IPS-NIHi11 (cell line): ENCODE data around the gene CNOT4.

Experiments
- DNase-seq: peaks from one replicate; pipeline ENCODE4 v3.0.0; 2012; ENCODE audit warnings: mixed read lengths, low spot score

Gene CNOT4

DNA sequence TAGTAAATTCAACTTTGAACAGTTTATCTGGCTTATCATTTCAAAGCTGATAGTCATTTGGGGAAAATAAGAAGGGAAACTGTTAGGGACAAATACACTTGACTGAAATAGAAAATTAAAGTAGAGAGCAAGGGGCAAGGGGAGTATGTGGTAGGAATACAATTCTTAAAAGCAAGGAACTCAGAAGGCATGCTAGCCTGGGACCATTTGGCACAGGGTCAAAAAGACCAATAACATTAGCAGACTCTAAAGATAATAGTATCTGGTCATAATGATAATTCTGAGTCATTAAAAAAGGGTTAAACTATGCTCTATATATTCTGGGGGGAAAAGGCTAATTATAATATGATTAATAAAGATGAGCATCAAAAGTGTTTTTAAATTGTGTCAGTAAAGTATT lies 112.2 kb downstream of the CNOT4 start:
- DNase-seq = no peak

DNA sequence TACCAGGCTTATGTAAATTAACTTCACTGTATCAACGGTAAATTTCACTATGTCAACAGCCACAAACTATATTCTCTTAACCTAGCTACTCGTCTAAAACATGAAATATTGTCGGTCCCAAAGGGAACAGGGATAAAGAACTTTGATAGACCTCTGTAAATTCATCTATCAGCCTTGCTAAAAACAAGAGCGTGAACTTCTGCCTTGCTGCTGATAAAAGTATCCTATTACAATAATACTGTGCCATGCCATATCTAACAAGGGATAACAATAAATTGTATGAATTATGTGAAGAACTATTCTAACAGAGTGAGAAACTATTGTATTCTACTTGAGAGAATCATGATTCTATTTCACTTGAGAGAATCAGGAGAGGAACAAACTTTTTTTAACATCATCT lies 117.2 kb downstream of the CNOT4 start:
- no peak for DNase-seq

DNA sequence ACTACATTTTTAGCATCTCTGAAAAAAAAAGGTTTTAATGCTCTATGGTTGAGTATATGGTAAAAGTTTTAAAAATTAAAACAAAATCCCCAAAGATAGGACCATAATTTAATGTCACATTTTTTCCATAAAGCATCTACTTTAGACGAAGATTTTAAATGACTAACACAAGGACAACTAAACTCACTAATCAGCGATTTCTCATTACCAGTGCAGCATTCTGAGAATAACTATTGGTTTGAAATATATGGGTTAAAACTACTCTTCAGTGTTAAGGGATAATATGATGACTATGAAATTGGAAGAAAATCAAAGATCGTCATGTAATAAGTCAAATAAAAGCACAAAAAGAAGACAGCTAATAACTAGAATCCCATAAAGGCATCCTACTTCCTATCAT lies 118.4 kb downstream of the CNOT4 start:
- no peak for DNase-seq

DNA sequence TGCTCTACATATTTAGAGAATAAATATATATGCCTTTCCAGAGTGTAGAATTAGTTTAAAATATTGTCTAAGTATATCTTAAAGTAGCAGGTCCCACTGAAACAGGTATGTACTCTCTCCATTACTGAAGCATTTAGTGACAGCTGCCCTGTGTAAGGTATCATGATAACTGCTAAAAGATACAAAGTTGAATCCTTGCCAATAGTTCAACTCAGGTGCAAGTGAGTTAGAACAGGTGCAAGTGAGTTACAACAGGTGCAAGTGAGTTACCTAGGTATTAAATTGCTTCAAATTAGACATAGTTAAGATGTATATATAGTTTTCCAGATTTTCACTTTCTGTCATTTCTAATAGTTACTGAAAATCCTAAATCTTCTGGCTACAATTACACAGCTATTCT lies 119.1 kb downstream of the CNOT4 start:
- DNase-seq = no peak

DNA sequence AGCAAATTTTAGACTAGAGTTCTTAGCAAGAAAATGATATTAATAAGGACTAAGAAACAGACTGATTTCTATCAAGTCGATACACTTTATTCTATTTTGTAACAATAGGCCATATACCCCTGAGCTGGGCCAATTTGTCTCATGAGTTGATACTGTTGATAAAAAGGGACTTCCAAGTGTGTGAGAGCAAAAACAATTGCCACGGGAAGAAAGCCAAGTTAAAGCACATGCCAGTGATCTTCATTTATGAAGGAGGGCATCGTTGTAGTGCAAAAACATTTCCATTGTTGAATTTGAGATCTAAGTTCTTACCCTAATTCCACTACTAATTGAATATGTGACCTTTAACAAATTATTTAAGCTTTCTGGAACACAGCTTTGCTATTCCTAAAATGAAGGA lies 119.9 kb downstream of the CNOT4 start:
- no peak for DNase-seq

DNA sequence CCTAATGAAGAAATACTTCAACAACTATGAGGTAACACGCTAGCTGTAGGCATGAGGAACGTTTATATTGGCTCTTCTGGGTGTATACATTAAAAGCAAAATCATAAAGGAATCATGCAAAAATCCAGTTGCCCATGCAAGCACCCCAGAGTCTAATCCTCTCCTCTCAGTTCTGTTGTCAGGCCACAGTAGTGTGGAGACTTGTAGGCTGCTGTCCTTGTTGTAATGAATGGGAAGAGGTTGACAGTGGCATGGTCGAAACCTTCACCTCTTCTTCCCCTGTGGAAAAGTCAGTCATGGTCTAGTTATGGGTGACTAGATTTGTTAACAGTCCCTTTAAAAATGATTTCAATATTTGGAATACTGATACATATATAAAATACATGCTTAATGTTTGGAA lies 121.3 kb downstream of the CNOT4 start:
- DNase-seq = no peak

DNA sequence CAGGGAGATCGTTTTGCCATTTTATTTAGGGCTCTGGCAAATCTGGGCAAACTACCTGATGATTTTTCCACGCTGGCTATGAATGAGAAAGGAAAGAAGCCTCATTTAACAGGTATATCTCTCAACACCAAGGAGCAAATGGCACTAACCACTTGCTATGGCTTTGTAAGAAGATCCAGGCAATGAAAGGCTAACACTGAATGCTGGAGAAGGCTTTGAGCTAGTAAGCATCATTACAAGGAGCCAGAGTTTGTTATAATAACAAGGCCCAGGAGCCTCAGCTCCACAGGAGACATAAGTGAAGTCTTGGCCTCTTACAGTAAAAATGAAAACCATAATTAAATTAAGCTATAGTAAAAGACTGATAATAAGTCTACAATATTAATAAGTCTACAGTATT lies 123.1 kb downstream of the CNOT4 start:
- no peak for DNase-seq

DNA sequence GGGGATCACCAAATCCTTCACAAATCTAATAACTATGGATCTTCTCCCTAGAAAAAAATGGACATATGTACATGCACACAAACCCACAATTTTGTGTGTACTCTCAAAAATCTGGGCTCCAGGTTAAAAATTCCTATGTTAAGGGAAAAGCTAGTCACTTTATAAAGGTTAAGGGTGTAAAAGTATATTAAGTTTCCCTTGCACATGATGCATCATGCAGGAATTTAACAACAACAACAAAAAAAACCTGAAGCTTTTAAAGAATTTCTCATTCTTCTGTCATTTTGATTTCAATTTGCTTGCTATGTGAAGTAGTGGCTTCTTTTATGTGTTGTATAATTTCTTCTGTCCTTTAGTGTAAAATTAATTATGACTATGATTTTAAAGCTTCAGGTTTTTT lies 123.7 kb downstream of the CNOT4 start:
- no peak for DNase-seq

DNA sequence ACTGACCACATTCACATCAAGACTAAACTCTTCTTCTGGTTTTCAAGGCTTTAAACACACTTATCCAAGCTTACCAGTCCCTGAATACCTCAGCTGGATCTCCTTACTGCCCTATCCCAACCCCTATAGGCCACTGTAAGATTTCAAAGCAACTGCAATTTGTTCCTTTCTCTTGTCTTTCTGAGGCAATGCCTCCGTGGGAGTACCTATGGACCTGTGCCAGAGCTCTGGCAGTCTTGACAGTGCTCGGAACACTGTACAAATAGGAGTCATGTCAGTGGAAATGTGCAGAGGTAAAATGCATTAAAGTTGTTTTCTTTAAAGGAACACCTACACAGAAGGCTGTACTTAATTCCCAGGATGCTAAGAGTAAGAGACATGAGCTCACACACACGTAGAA lies 124.7 kb downstream of the CNOT4 start:
- no peak for DNase-seq

DNA sequence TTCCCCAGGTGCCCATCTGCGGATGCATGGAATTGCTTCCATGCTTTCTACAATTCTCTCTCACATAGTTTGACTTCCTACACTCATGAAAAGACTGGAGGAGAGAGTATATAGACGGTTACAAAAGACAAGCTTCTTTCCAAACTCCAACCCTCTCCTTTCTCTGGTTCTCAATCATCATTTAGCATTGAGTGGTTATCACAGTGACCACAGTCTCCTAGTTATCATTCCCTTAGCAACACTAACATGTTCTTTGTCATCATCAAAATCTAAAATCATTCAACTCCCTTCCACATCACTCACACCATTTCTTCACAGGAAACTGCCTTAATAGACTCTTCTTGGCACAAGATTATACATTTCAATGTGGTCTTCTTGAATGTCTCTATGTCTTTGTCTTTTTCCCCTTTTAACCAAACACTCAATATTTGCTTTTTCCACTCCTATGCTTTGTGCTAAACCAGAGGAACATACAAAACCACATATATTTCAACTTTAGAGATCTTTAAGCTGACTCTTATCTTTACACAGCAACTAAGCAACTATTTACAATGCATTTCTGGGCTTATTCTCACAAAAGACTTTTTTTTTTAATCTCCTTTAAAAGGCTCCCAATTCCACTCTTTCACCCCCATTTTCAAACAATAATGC lies 126.3 kb downstream of the CNOT4 start:
- no peak for DNase-seq

DNA sequence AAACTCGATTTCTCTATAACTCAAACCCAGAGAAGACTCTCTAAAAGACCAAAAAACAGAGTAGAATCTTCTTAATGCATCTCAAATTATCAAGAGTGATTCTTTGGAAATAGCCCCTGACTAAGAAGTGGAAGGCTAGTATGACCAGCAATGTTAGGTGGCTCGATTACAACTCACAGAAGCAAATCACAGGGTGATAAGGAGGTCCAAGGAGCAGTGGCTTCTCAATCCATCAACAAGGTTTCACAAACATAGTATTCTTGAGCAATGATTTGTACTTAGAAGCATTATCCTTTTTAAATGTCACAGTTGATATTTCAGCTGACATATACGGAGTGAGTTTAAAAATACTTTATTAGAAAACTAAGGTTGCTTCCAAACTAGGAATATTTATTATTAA lies 127.7 kb downstream of the CNOT4 start:
- no peak for DNase-seq

DNA sequence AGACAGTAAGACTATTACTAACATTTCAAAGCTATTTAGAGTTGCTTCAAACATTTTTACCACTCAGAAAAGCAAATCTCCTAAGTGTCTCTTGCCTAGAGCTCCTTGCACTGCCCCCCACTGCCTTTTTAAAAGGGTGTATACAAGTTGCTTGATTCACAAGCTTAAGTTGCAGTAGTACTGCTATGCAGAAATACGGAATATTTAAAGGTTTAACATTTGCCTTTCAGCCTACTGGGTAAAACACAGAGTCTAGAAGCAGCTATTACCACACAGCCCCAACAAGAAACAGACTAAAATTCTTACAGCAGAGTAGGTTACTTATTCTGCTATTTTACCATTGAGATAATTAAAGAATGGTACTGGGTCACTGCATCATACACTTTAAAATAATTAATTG lies 128.5 kb downstream of the CNOT4 start:
- DNase-seq = no peak

DNA sequence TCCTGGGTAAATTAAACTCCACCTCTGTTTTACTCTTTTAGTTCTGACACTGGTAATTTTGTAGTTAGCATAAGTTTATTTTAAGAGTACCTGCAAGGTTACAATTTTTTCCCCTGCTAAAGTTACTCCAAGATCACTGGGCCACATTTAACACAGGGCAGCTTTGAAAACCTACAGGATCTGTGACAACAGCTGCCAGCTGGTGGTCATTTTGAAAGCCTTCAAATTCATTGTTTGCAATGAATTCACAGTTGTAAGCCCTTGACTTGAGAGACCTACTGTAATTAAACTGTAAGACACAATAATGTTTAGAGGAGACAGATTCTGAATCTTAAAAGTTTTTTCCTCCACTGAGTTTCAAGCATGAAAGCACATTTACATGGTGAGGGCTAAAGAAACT lies 129.6 kb downstream of the CNOT4 start:
- DNase-seq = no peak

DNA sequence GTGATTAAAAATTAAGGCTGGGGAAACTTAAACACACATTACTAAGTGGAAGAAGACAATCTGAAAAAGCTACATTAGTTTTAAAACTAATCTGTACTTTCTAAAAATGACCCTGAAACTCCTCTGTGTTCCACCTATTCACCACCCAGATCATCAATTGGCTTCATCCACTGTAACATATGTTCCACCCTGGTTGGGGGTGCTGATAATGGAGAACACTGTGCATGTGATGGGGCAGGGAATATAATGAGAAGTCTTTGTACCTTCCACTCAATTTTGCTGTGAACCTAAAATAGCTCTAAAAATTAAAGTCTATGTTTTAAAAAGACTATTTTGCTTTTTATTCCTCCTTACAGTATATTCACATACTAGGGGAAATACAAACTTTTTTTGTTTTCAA lies 132.7 kb downstream of the CNOT4 start:
- no peak for DNase-seq

DNA sequence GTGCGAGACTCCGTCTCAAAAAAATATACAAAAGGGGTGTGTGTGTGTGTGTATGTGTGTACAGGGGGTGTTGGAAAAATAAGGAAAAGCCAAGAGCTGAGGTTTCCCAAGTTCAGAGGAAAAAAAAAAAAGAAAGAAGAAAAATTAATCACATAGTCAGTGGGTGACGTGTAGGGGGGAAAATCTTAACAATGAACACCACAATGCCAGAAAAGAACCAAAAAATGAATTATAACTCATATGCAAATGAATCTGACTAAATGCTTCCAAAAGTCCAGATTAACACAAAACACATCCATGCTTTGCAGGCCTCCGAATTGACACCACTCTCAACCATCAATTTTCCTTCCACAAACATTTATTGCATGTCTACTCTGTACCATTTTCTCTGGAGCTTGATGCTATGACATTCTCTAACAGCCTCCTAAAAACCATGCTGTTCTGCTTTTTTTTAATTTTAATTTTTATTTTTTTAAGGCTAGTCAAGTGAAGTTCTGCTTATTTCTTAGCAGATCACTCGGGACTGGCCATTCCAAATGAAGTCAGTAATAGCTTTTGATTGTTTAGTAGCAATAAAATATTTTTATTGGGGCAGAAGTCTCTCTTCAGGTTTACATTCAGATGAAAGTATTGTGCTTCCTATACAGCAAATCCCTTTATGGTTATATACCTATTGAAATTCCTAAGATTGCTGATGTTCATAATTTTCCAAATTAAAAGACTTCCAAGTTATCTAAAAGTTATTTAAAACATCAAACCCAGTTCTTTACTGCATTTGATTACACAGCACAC lies 133.8 kb downstream of the CNOT4 start:
- DNase-seq = no peak

DNA sequence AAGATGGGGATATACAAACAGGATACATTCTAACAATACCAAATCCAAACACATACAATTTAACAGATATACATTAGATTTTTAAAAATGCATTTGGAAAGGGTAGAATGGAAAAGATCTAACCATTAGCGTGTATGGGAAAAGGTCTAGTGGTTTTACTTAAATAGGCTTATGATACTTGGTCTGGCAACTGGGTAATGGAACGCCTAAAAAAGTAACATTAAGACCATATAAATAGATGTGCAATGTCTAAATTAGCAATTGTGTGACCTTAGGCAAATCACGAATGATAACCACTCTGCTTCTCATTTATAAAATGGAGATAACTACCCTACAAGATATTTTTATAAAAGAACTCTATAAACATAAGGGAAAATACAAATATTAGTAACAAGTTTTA lies 135.2 kb downstream of the CNOT4 start:
- no peak for DNase-seq

DNA sequence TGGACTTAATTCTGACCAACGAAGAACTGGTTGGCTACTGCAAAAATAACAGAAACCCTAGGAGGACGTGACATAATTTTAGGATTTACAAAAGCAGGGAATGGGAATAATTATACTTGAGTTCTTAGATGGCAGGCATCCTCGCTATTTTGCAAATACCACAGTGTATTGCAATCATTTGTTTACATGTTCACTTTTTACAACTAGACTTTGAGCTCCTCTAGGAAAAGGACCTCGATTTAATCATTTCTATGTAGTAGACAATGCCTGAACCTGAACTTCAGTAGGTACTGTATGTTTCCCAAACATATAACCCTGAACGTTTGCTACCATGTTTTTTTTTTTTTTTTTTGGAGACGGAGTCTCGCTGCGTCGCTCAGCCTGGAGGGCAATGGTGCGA lies 137.7 kb downstream of the CNOT4 start:
- no peak for DNase-seq

DNA sequence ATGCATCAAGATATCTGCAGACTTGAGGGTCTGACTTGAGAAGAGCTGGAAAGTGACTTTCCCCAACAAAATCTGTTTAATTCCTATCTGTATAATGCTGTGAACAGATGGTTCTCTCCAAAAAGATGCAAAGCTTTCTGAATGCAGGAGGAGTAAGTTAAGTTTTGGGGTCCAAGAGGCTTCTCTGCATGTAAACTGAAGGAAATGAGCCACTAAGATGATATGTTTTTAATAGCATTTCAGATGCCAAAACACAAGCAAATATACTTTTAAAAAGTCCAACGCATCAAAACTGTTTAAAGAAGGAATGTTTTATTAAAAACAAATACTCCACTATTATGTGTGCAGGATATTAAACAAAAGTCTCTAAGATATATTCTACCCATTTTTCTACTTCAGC lies 139.2 kb downstream of the CNOT4 start:
- no peak for DNase-seq

DNA sequence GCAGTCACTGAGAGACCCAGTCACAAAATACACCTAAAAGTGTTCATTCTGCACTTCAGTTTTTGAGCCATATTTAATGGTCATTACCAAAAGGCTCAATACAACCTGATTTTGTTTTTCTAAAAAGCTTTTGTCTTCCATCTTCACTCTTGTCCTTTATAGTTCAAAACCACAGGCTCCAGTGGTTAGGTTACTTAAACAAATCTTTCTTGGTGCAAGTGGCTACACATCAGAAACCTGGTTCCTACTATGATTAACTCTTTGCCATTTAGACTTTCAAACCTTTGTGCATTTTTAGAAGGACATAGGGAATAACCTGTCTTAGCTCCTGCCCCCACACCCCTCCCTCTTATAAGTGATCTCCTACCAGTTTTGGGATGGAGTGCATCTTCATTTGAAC lies 140.5 kb downstream of the CNOT4 start:
- no peak for DNase-seq

DNA sequence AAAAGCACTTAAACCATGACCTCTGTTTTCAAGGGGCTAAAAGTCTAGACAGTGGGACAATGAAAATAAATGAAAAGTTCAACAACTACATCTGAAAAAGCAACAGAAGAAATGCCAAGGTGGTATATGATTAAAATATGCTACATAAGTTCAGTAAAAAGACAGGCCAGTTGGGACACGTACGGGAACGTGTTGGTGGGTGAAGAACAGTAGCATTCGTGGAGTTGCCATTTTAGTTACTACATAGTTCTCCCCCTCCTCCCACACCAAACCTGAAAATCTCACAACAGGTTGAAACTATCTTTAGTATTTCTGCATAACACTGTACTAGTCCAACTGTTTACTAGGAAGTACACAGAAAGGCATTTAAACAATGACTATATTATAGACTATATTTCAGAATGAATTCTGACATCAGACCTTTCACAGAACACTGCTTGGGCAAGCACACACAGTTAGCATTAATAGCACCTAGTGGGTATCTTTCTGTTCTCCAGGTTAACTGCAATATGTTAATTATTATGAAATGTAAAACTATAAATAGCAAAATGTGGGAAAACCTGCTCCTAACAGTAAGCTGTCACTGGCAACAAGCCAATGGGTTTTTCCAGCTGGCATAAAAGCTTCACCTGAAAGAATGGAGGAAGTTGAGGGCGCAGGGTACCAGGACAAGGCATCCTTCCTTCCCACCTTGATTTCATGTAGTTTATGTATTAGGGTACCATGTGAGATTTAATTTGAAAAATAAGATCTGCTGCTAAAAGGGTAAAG lies 141.3 kb downstream of the CNOT4 start:
- no peak for DNase-seq

DNA sequence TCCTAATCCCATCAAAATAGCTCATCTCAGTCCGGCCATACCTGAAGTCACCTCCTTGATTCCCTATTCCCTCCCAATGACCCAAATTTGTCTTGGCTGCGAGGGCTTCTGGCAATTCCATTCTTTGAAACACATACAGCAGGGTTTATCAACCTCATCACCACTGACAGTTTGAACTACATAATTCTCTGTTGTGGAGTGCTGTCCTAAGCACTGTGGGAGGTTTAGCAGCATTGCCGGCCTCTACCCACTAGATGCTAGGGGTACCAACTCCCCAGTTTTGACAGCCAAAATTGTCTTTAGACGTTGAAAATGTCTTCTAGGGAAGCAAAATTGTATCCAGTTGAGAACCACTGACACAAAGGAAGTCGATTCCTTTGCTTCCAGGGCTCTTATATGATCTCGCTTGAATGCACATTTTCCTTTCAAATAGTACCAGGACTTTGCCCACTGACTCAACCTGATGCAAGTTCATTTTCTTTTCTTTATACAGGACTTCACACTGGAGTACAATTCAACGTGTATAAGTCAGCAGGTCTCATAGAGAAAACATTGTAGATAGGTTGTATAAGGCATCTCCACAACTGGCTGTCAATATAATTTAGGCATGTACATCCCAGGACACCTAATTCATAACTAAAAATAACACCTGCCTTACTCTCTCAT lies 142.9 kb downstream of the CNOT4 start:
- no peak for DNase-seq

DNA sequence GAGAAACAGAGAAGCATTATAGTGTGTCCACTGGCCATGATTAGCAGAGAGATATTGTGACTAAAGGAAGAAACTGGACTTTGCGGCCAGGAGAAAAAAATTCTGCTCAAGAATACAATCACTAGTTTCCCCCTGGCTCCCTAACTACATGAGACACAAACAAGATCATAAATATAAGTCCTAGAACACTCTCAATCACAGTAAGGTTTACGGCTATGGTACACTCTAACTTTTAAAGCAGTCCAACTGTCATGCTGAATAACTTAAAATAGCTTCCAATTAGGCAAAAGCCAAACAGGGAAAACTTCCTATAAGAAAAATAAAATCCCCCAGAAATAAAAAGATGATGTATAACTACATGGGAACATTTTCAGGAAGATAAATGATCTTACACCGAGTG lies 144.2 kb downstream of the CNOT4 start:
- DNase-seq = no peak

DNA sequence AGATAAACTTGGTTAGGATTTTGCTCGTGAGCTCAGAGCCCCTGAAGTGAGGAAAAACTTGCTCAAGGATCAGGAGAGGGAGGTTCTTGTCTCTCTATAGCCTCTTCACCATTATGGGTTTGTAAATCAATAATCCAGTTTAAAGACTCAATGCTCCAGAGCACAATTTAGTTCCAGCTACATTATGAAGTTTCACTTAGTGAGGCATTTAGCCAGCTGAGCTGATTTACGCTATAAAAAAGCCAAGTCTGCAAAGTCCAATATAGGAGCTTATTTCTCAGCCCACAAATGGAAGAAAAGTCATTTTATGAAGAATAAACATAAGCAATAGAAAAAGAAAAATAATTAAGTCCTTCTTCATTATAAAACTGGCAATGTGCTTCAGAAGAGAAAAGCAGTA lies 145.7 kb downstream of the CNOT4 start:
- no peak for DNase-seq
